OCI-LY3 (cell line): ENCODE measurements around the gene UBAC2.
"Not testable (repeated sequence)": the region's sequence is repeated elsewhere in the genome, so short reads cannot be mapped to it uniquely, and the experiment has no call there.

ENCODE experiments used
- H2AFZ ChIP-seq: fragments of 200-600, 300-600 bp; shearing (Covaris generic); 2 replicates; pipeline ENCODE4 v1.6.0; 2014; ENCODE audit warnings: antibody characterized with exemption, low read depth, low read length
- H3K27ac ChIP-seq: fragments of 200-600, 300-600 bp; sonication (generic); 2 replicates; pipeline ENCODE4 v1.5.1; 2014; ENCODE audit warnings: mild to moderate bottlenecking, low read length, moderate library complexity, mixed read lengths
- H3K27me3 ChIP-seq: fragments of 200-600, 300-600 bp; sonication (generic); 2 replicates; pipeline ENCODE4 v1.6.1; 2014; ENCODE audit warnings: low read depth, low read length, mixed read lengths
- H3K36me3 ChIP-seq: fragments of 200-600, 300-600 bp; sonication (generic); replicated peaks from 2 replicates; pipeline ENCODE3; 2014; ENCODE audit warnings: low read depth, low read length, mixed read lengths
- H3K4me1 ChIP-seq: fragments of 300-600, 200-600 bp; sonication (generic); 2 replicates; pipeline ENCODE4 v1.6.1; 2014; ENCODE audit warnings: low read length, mixed read lengths
- H3K4me2 ChIP-seq: fragments of 200-600, 300-600 bp; sonication (generic); 2 replicates; pipeline ENCODE4 v1.6.1; 2014; ENCODE audit warnings: low read length, mixed read lengths
- H3K4me3 ChIP-seq: fragments of 300-600, 200-600 bp; sonication (generic); 2 replicates; pipeline ENCODE4 v1.5.1; 2014; ENCODE audit warnings: antibody characterized with exemption, mild to moderate bottlenecking, low read length, moderate library complexity
- H3K79me2 ChIP-seq: fragments of 300-600, 200-600 bp; shearing (Covaris generic); 2 replicates; pipeline ENCODE4 v1.6.1; 2014; ENCODE audit warnings: mild to moderate bottlenecking, low read length, mixed read lengths
- H3K9ac ChIP-seq: fragments of 300-600, 200-600 bp; shearing (Covaris generic); 2 replicates; pipeline ENCODE4 v1.6.0; 2014; ENCODE audit warnings: mild to moderate bottlenecking, low read length, moderate library complexity
- H3K9me3 ChIP-seq: fragments of 200-600, 300-600 bp; shearing (Covaris generic); 2 replicates; pipeline ENCODE4 v1.6.1; 2014; ENCODE audit warnings: low read length, mixed read lengths; ENCODE audit not compliant: insufficient read depth
- H4K20me1 ChIP-seq: fragments of 200-600, 300-600 bp; sonication (generic); 2 replicates; pipeline ENCODE4 v1.6.1; 2016; ENCODE audit warnings: low read length, mixed read lengths; ENCODE audit not compliant: insufficient read depth
- EZH2phosphoT487 ChIP-seq: fragments of 200-600 bp; shearing (Covaris generic); IDR thresholded peaks from 2 replicates; pipeline ENCODE4 v1.6.1; 2018; ENCODE audit warnings: antibody characterized with exemption, mixed run types, low read depth
- TF ChIP-seq, protein P1 (sequence below): fragments of 200-600, 300-600 bp; sonication (generic); IDR thresholded peaks from 2 replicates; pipeline ENCODE4 v1.5.1; 2014; ENCODE audit warnings: antibody characterized with exemption, low read length, low read depth

The UBAC2 gene

DNA sequence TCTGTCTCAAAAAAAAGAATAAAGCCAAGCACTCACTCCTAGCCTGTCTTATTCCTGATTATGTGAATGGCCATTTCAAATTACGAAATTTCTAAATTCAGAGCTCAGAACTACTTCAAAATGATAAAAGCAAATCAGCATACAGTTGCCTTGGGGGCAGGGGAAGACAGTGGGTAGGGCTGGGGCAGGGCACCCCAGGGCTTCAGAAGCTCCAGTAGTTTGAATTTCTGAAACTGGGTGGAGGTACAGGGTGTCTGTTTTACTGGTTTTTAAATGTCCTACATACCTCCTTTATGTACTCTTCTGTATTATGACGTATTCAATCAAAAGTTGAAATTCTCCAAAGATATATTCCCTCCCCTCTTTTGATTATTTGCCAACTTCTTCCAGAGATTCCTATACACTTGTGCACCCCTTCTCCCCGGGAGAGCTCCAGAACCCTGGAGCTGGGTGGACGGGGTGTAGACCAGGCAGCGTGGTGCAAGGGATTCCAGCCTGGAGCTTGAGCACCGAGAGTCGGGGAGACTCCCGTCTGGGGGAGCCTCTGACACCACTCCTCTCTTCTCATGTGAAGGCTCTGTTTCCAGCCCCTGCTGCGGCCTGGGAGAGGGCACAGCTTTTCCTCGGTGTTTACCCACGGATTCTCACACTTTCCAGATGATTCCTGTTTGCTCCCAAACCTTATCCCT is 191.3 kb downstream of the UBAC2 start:
- Histone ChIP-seq H3K27me3 (no peaks in the 10 kb centered on the region), H3K27ac (no peak overlapping the region), H3K36me3 (no peaks in the 10 kb centered on the region), H3K4me3 (no peak overlapping the region), H2AFZ (no peak overlapping the region), H3K4me2 (no peak overlapping the region), H3K9me3 (no peaks in the 10 kb centered on the region), H4K20me1 (no peaks in the 10 kb centered on the region), H3K79me2 (no peaks in the 10 kb centered on the region), H3K9ac (no peak overlapping the region), H3K4me1 (peaks cover 15% of the 10 kb centered on the region)
- TF ChIP-seq EZH2phosphoT487, result no peak
- TF ChIP-seq, protein P1, sequence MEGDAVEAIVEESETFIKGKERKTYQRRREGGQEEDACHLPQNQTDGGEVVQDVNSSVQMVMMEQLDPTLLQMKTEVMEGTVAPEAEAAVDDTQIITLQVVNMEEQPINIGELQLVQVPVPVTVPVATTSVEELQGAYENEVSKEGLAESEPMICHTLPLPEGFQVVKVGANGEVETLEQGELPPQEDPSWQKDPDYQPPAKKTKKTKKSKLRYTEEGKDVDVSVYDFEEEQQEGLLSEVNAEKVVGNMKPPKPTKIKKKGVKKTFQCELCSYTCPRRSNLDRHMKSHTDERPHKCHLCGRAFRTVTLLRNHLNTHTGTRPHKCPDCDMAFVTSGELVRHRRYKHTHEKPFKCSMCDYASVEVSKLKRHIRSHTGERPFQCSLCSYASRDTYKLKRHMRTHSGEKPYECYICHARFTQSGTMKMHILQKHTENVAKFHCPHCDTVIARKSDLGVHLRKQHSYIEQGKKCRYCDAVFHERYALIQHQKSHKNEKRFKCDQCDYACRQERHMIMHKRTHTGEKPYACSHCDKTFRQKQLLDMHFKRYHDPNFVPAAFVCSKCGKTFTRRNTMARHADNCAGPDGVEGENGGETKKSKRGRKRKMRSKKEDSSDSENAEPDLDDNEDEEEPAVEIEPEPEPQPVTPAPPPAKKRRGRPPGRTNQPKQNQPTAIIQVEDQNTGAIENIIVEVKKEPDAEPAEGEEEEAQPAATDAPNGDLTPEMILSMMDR, result no peak

- H3K9me3 ChIP-seq, result no peaks in the 10 kb centered on the region
- H3K4me2 ChIP-seq, result no peak overlapping the region
- TF ChIP-seq EZH2phosphoT487, result no peak
- TF ChIP-seq, protein P1, result no peak
- no peak overlapping the region for H3K9ac ChIP-seq
- H3K4me3 ChIP-seq, result no peak overlapping the region
- peaks cover 8% of the 10 kb centered on the region for H3K4me1 ChIP-seq
- H3K36me3 ChIP-seq, result no peaks in the 10 kb centered on the region
- no peaks in the 10 kb centered on the region for H3K27me3 ChIP-seq
- H3K79me2 ChIP-seq, result no peaks in the 10 kb centered on the region
- H2AFZ ChIP-seq, result no peak overlapping the region
- H4K20me1 ChIP-seq, result no peaks in the 10 kb centered on the region
- H3K27ac ChIP-seq, result no peak overlapping the region
Observed at GRCh38 chr13:99392470-99393135, 191.9 kb downstream of the UBAC2 start.

DNA sequence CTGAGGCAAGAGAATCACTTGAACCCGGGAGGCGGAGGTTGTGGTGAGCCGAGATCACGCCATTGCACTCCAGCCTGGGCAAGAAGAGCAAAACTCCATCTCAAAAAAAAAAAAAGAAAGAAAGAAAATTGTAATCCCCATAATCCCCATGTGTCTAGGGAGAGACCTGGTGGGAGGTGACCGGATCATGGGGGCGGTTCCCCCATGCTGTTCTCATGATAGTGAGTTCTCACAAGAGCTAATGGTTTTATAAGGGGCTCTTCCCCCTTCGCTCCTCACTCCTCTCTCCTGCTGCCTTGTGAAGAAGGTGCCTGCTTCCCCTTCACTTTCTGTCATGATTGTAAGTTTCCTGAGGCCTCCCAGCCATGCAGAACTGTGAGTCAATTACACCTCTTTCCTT is 192.7 kb downstream of the UBAC2 start:
- not testable (repeated sequence) for H3K36me3 ChIP-seq, H2AFZ ChIP-seq

DNA sequence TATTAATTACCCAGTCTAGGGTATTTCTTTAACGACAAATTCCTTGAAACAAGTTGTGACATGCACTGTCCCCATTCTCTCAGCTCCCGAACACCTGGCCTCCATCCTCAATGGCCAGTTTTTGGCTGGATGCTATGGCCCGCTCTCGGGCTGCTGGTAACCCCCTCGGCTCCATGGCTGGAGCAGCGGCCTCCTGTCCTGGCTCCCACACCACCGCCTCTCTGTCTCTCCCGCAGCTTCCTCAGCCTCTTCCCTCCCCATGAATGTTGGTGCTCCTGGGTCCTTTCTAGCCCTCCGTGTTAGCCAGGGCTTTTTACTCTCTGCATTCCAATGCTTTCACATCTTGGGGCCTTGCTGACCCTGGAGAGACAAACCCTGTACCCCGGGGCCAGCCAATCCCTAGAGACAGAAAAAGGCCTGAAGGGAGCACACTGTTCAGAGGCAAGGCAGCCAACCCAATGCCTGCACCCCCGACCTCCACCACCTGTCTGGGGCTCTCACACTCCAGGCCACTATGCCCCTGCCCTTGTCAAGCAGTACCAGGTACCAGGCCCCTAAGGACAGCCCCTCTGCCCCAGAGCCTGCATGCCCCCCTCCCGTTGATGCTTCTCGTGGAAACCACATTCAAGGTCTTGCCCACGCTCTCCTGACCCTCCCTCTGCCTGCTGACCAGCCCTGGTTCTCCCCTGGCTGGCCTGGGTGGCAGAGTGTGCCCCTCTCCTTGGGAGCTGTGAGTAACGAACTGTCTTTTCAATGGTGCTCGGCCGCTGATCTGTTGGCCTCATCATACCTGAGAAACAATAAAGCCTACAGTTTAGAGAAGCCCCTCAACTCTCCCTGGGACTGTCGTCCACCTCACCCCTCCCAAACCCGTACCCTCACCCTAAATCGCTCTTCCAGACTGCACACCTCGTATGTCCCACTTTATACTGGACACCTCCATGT is 193.4 kb downstream of the UBAC2 start:
- no peaks in the 10 kb centered on the region for H3K79me2 ChIP-seq
- H3K9me3 ChIP-seq, result no peaks in the 10 kb centered on the region
- H4K20me1 ChIP-seq, result no peaks in the 10 kb centered on the region
- H2AFZ ChIP-seq, result no peak overlapping the region
- no peaks in the 10 kb centered on the region for H3K4me1 ChIP-seq
- no peak overlapping the region for H3K9ac ChIP-seq
- H3K36me3 ChIP-seq, result no peaks in the 10 kb centered on the region
- no peak overlapping the region for H3K27ac ChIP-seq
- H3K27me3 ChIP-seq, result no peaks in the 10 kb centered on the region
- H3K4me3 ChIP-seq, result no peak overlapping the region
- no peak overlapping the region for H3K4me2 ChIP-seq
- TF ChIP-seq EZH2phosphoT487, result no peak
- TF ChIP-seq, protein P1, result no peak

More for the DNA sequence above, 192.7 kb downstream of the UBAC2 start:
- H3K27ac ChIP-seq, H3K9ac ChIP-seq, H3K4me3 ChIP-seq, H3K79me2 ChIP-seq, H4K20me1 ChIP-seq, H3K4me2 ChIP-seq, H3K27me3 ChIP-seq, H3K9me3 ChIP-seq, H3K4me1 ChIP-seq: not testable (repeated sequence)
